GM21515 (cell line): Measurements from ENCODE around the gene CD36.

Source experiments
- ATAC-seq: cut with Tn5 transposase; IDR thresholded peaks from one replicate; pipeline ENCODE4 v1.9.1; 2021; ENCODE audit not compliant: unreplicated experiment

Gene CD36

GRCh38 chr7:80637911-80638765 lies at the start of gene CD36:
Gene CD36 (plus strand): TSS chr7:80638642. CDS start chr7:80646741, 8,099 bp downstream.
- ATAC-seq: peak; percentile 81

GRCh38 chr7:80589631-80590030 lies 48.8 kb upstream of the CD36 start:
- no peak for ATAC-seq

- no peak for ATAC-seq
Observed at GRCh38 chr7:80591654-80592053, 46.8 kb upstream of the CD36 start.

GRCh38 chr7:80593869-80594586 lies 44.4 kb upstream of the CD36 start:
- no peak for ATAC-seq

GRCh38 chr7:80596933-80597517 lies 41.4 kb upstream of the CD36 start:
- ATAC-seq: no peak

- no peak for ATAC-seq
Observed at GRCh38 chr7:80597875-80598274, 40.6 kb upstream of the CD36 start.

- ATAC-seq: no peak
Observed at GRCh38 chr7:80600046-80600445, 38.4 kb upstream of the CD36 start.

GRCh38 chr7:80601999-80602398 lies 36.4 kb upstream of the CD36 start:
- no peak for ATAC-seq

GRCh38 chr7:80603940-80604339 lies 34.5 kb upstream of the CD36 start:
- ATAC-seq: no peak

GRCh38 chr7:80604436-80604835 lies 34.0 kb upstream of the CD36 start:
- no peak for ATAC-seq

- ATAC-seq: no peak
Observed at GRCh38 chr7:80607136-80607535, 31.3 kb upstream of the CD36 start.

GRCh38 chr7:80608336-80608735 lies 30.1 kb upstream of the CD36 start:
- ATAC-seq: no peak

- ATAC-seq: no peak
Observed at GRCh38 chr7:80609751-80610150, 28.7 kb upstream of the CD36 start.

GRCh38 chr7:80611353-80611752 lies 27.1 kb upstream of the CD36 start:
- ATAC-seq: no peak

GRCh38 chr7:80611779-80612178 lies 26.7 kb upstream of the CD36 start:
- ATAC-seq: no peak

GRCh38 chr7:80612880-80613279 lies 25.6 kb upstream of the CD36 start:
- ATAC-seq: no peak

GRCh38 chr7:80613519-80613918 lies 24.9 kb upstream of the CD36 start:
- no peak for ATAC-seq

GRCh38 chr7:80614851-80615271 lies 23.6 kb upstream of the CD36 start:
- ATAC-seq: no peak

GRCh38 chr7:80618096-80618495 lies 20.3 kb upstream of the CD36 start:
- no peak for ATAC-seq

- ATAC-seq: no peak
Observed at GRCh38 chr7:80619741-80620140, 18.7 kb upstream of the CD36 start.

GRCh38 chr7:80622541-80622940 lies 15.9 kb upstream of the CD36 start:
- no peak for ATAC-seq
